GM21825 (cell line): ENCODE results near the gene FSTL5.
"Not testable (repeated sequence)": the region's sequence is repeated elsewhere in the genome, so short reads cannot be mapped to it uniquely, and the experiment has no call there.

Experiments
- ATAC-seq: cut with Tn5 transposase; IDR thresholded peaks from one replicate; pipeline ENCODE4 v1.9.1; 2021; ENCODE audit warnings: mild to moderate bottlenecking, moderate library complexity; ENCODE audit not compliant: unreplicated experiment

Gene FSTL5

GRCh38 chr4:162163892-162164759 lies at the start of gene FSTL5:
Gene FSTL5 (minus strand): TSS chr4:162164000. CDS start chr4:162111396, 52,604 bp downstream.
- peak; percentile 93 for ATAC-seq

DNA sequence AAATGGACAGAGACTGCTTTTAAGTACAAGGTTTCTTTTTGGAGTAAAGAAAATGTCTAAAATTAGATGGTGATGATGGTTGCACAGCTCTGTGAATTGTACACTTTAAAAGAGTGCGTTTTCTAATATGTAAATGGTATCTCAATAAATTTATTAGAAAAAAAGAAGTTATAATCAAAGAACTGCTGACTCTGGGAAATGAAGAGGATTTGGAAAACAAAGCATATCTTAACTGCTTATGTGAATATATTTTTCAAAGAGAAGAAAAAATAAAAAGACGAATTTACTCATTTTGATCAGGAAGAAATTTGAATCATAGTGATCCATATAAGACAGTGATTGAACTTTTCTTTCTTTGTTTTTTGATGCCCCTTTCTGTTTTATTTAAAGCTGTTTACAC lies 45.9 kb upstream of the FSTL5 start:
- ATAC-seq: no peak

DNA sequence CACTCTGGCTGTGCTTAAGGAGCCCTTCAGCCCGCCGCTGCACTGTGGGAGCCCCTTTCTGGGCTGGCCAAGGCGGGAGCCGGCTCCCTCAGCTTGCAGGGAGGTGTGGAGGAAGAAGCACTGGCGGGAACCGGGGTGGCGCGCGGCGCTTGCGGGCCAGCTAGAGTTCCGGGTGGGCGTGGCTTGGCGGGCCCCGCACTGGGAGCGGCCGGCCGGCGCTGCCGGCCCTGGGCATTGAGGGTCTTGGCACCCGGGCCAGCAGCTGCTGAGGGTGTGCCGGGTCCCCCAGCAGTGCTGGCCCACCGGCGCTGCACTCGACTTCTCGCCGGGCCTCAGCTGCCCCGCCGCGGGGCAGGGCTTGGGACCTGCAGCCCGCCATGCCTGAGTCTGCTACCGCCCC lies 39.7 kb upstream of the FSTL5 start:
- not testable (repeated sequence) for ATAC-seq

GRCh38 chr4:162201673-162202072 lies 37.9 kb upstream of the FSTL5 start:
- ATAC-seq: no peak

GRCh38 chr4:162170509-162170908 lies 6.7 kb upstream of the FSTL5 start:
- no peak for ATAC-seq

DNA sequence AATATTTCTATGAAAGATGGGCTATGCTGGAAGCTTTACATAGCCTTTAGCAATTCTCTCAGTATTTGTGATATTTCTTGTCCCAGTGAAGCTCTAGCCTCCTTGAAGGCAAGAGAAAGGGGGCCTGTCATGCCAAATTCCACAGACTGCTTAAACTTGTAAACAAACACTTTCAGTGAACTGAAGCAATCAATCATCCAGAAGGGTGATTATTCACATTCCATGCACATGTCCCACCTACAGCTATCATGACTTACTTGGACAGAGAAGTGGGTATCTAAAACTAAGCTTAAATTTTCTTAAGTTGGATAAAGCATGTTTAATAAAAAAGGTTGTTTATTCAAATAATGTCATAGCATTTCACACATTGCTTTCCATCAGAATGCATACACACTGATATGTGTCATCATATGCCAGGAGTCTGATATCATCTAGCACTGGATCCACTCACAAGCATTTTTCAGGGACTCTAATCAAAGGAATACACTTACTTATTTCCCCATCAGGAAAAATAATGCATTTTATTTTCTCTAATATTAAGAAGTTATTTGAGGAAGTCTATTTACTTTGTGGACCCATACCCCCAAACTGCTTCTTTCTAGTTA lies 1.2 kb upstream of the FSTL5 start:
- no peak for ATAC-seq

DNA sequence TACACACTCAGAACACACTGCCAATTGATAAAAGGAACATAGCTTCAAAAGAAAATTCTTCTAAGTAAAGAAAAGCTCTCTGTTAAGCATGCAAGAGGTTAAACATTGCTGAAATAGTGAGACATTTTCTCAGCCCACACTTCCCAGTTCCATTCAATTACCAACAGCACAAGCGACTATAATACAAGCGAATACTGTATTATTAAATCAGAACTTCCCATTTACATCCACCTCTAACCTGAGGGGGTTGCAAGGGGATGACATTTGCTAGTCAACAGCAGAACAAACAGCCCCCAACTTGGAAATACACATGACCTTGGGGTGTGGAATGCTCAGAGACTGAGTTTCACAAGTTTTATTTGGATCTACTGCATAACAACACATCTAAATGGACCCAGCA lies 1.1 kb downstream of the FSTL5 start:
- ATAC-seq: no peak

GRCh38 chr4:162157241-162157640 lies 6.6 kb downstream of the FSTL5 start:
- ATAC-seq: no peak

DNA sequence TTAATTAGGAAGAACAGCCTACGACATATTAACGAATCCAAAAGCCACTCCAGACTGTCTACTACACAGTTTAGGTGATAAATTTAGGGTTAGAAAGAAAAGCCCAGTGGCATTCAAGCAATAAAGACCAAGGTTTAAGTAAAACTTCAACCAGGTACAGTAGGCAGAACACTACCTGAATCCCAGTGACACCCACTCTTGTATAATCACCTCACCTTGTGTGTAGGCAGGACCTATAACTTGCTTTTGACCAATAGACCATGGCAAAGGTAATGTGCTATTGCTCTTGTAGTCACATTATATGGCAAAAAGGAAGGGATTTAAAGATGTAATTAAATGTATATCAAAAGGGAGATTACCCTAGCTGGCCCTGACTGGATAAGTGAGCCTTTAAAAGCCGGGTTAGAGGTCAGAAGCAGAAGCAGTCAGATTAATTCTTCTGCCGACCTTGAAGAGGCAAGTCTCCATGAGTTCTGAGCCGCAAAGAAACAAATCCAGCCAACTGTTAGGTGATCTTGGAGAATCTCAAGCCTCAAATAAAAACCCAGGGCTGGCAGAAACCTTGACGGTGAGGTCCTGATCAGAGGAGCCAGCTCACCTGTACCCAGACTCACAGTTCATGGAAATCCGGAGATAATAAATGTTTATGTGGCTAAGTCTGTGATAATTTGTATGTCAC lies 8.8 kb downstream of the FSTL5 start:
- ATAC-seq: no peak

DNA sequence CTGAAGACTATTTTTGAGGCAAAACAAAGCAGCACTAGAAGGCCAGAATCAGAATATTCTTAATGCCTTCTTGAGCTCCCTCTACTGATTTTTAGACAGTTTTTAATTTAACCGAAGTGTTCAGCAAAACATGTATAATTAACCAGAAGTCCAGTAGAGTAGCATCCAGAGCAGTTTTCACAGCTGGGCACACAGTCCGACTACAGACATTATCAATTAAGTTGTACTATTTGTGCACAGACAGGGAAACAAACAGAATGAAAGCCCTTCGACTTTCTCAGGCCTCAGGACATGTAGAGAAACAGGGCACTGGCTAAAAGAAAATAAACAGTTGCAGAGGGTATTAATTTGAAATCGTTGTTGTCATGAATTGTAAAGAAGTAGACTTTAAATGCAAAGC lies 11.9 kb downstream of the FSTL5 start:
- ATAC-seq: no peak

GRCh38 chr4:162151386-162151785 lies 12.4 kb downstream of the FSTL5 start:
- ATAC-seq: no peak

- no peak for ATAC-seq
Measured at GRCh38 chr4:162149644-162150043, 14.2 kb downstream of the FSTL5 start.

DNA sequence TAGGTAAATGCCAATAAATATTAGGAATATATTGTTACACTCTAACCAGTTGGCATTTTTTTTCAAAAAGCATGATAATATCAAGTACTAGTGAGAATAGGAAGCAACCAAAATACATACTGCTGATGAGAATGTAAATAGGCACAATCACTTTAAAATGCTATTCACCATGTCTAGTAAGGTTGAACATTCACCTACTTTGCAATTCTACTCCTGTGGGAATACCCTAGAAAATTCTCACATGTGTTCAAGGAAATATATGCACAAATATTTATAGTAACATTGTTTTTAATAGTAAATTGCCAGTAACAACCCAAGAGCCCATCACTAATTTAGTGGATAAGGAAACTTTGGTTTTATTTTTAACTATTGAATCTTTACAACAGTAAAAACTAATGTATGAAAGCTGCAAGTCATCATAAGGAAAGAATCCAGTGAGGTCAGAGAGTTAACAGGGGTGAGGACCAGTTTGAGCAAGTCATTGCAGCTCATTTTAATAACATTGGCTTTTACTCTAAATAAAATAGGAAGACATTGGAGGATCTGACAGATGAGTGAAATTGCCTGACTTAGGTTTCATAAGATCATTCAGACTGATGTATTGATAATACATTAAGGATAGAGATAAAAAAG lies 23.6 kb downstream of the FSTL5 start:
- ATAC-seq: no peak

DNA sequence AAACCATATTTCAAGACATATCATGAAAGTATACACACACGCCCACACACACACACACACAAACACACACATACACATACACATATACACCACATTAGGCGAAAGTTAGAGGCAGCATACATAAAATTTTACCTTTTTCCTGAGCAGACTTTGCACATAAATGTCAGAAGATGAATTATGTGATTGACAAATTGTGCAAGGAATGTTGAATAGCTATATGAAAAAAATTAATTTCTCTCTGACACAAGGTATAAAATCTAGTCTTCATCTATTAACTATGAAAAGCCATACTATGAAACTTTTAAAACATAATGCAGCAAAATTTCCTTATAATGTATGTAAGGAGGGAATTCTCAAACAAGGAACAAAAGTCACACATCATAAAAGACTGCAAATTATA lies 24.4 kb downstream of the FSTL5 start:
- ATAC-seq: no peak

- no peak for ATAC-seq
Measured at GRCh38 chr4:162131256-162131655, 32.5 kb downstream of the FSTL5 start.

DNA sequence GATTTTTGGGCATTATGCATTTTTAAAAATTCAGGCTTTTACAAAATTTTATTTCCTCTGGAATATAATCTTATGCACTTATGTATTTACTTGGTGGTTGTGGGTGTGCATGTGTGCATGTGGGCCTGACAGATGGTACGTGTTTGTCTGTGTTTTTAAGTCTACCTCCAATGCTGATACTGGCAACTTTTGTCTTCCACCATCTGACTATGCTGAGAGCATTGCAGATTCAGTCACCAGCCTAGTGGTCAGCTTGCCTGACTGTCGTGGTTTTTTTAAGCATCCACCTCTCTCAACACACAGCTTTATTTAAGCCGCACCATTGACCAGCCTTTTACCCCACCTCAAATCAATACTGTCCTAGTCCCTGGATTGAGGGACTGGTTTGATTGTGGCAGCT lies 37.1 kb downstream of the FSTL5 start:
- ATAC-seq: no peak

- ATAC-seq: no peak
Measured at GRCh38 chr4:162117051-162117450, 46.7 kb downstream of the FSTL5 start.

- no peak for ATAC-seq
Measured at GRCh38 chr4:162116095-162116779, 47.6 kb downstream of the FSTL5 start.

DNA sequence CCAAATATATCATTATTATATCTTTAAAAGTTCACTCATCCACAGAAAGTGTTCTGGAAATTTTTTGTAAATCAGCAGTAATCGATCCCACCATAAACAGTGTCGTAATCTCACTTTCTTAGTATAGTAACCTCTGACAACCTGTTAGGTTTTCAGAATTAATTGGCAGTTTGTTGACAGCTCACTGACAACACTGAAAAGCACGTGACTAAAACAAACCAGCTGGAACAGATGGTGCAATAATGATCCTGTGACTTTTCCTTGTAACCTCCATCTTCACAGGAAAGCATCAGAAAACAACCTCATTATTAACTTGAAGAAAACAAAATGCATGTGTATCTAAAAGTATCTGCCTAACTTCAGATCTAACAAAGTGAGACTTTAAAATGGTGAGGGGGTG lies 48.5 kb downstream of the FSTL5 start:
- no peak for ATAC-seq

GRCh38 chr4:162111078-162111477 lies 52.7 kb downstream of the FSTL5 start:
- ATAC-seq: no peak
